Fibroblast of skin of right quadriceps (primary cell): ENCODE measurements around the gene KIF5A.
"Not testable (repeated sequence)": the region's sequence is repeated elsewhere in the genome, so short reads cannot be mapped to it uniquely, and the experiment has no call there.

Experiments
- DNase-seq: peaks from one replicate; pipeline ENCODE4 v3.0.0-alpha.2; 2013

Gene KIF5A

DNA sequence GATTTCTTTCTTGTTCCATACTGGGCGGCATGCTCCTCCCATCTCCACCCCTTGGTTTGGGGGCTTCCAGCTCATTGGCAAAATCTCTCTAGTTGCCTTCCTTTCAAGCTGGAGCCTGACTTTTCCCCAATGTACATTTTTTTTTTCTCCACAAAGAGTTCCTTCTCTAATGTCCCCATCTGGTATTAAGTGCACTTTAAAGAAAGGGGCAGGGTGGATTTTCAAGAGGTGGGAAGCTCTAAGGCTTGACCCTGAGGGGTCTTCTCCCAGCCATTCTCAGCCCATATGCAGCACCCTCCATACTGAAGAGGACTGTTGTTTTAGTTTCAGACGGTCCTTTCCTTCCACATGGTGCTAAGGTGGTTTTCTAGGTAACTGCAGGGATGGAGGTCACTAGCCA lies 35.3 kb downstream of the KIF5A start:
- DNase-seq, result no peak

DNA sequence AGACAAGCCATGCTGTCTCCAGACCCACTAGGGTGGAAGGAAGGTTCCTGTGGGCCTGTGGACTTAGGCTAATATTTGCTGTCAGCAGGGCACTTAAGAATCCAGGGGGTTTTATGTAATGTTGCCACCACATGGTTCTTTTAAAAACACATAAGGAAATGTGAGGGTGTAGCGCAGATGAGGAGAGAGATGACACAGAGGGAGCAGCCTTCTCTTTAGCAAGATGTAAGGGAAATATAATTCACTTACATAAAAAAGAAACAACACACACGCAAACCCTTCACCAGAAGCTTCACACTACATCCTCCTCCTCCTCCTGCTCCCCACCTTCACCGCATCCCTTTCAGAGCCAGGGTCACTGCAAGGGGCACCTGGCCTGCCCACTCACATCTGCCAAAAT lies 36.3 kb downstream of the KIF5A start:
- no peak for DNase-seq

DNA sequence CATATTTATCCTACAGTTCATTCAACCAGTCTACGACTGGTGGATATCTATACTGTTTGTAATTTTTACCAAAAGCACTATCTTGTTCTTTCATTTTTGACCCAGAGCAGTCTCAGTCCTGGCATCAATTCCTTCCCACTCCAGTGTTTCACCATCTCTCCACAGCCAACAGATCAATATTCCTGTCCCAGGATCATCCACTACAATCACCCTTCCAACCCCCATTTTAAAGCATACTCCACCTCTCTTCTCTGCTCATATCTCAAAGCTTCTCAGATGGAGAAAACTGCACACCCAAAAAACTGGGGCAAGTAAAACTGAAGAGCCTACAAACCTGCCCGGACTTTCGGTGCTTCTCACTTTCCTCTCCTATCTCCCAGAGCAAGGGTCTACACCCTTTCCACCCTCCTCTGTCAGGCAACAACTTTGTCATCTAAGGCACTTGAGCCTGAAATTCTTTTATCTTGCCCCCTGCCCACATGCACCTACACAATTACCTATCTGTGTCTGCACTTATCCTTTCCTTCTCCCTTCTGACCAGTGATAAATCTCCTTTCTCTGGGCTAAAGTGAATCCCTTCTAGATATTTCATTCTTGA lies 37.1 kb downstream of the KIF5A start:
- no peak for DNase-seq

DNA sequence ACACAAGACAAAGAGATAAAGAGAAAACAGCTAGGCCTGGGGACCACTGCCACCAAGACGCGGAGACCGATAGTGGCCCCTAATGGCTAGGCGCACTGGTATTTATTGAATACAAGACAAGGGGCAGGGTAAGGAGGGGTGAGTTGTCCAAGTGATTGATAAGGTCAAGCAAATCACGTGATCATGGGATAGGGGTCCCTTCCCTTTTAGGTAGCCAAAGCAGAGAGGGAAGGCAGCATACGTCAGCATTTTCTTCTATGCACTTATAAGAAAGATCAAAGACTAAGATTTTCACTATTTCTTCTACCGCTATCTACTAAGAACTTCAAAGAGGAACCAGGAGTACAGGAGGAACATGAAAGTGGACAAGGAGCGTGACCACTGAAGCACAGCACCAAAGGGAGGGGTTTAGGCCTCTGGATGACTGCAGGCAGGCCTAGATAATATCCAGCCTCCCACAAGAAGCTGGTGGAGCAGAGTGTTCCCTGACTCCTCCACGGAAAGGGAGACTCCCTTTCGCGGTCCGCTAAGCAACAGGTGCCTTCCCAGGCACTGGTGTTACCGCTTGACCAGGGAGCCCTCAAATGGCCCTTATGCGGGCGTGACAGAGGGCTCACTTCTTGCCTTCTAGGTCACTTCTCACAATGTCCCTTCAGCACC lies 39.2 kb downstream of the KIF5A start:
- not testable (repeated sequence) for DNase-seq

DNA sequence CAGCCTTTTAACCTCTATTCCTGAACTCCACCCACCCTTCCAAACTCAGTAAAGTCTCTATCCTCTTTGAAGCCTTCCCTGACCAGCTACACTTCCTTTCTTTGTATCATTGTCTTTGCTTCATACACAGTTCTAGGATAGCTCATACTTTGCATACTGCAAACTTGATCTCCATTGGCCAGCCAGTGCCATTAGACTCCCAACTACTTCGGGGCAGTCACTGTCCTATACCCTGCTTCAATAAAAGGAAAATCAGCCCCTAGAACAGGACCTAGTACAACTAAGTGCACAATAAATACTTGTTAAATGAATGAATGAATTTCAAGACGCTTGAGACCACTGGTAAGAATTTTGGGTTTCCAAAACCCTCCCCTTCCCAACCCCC lies 40.6 kb downstream of the KIF5A start:
- DNase-seq, result no peak

DNA sequence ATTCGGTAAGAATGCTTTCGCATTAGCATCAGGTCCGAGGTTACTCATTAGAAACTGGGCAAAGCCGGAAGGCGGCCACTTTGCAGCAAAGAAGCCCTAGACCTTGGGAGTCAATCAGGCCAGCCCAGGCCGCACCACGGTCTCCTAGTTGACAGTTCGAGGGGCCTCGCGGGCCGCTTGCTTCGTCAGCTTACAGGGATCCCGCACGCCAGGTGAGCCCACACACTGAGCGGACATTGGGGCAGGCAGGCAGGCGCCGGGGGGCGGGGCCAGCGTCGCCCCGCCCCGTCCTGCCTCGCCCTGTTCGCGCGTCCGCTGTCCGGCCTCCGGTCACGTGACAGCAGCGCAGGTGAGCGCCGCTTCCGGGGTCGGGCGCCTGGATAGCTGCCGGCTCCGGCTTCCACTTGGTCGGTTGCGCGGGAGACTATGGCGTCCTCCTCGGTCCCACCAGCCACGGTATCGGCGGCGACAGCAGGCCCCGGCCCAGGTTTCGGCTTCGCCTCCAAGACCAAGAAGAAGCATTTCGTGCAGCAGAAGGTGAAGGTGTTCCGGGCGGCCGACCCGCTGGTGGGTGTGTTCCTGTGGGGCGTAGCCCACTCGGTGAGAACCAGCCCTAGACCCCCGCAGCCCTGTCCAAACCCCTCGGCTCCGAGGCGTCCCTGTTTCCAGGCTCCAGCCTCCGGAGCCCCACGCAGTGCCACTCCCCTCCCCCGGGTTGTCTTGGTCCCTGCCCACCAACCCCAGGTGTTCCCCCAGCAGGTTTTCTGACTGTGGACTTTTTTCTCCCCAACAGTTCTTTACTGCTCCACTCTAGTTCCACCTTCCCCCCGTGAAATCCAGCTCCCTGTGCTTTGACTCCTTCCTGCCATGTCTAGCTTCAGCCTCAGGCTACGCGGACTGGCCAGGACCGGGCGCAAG lies 41.3 kb downstream of the KIF5A start, which contains the start of gene PIP4K2C:
Gene PIP4K2C, plus strand, starts transcription at position 329 of the 918 bp plus-strand sequence. Its CDS starts 98 bp downstream, at position 427.
- DNase-seq, result peak; percentile 33

DNA sequence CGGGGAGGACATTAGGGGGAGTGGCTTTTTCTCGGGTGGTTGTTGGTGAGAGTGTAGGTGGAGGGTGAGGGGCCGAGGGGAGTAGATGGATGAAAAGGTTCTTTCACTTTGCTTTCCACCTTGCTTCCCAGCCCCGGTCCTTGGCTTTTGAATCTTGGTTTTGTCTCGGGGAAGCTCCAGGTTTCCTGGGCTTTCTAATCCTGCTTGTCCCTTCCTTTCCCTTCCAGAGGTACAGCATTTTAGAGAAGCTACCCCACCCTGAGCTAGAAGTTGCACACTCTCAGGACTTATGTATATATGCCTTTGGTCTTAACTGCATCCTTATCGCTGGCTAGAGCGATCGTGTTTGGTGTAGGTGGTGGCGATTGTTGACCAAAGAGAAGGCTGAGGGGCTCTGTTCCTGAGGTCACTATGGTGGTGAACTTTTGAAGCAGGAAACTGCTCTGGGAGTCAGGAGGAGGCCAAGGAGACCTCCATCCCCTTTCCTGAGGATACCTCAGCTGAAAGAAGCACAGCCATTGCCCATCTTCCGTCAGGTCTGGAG lies 42.0 kb downstream of the KIF5A start:
- no peak for DNase-seq

DNA sequence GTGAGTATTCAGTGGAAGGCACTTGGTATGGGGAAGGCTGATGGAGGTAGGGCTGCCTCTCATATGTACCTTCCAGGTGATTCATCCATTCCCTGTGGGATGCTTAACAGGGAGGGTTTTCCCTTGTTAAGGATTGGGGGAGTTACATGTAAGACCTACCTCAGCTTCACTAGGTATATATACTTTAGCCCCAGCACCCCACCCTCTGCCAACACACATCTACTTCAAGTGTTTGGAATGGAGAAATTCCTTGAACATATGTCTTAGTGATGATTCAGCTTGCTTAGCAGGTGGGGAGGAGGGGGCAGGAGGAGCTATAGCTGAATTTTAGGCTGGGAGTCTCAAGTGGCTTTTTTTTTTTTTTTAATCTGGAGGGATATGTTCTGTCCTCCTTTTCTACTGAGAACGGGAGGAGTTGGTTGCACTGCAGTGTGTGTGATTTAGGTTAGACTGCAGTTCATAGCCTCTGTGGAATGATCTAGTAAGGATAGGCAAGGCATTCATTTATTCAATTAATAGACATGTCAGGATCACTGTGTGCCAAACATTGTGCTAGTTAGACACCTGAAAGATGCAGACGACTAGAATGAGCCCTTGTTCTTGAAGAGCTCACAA lies 42.8 kb downstream of the KIF5A start:
- no peak for DNase-seq

DNA sequence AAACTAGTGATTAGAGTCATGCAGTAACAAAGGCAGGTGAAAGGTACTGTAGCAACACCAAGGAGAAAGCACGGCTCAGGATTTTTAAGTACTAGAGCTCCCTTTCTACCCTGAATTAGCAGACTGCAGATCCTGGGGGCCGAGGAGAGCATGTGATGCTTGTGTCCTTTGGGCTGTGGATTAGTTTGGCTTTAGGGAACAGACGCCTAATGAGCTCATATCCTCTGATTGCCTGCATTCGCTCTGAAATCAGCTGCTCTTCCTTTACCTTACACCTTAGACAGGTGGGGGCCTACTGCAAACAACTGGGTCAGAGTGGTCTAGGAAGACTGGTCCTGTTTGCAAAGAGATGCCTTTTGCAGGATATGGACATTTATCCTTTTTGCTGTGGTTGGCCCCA lies 43.3 kb downstream of the KIF5A start:
- no peak for DNase-seq

DNA sequence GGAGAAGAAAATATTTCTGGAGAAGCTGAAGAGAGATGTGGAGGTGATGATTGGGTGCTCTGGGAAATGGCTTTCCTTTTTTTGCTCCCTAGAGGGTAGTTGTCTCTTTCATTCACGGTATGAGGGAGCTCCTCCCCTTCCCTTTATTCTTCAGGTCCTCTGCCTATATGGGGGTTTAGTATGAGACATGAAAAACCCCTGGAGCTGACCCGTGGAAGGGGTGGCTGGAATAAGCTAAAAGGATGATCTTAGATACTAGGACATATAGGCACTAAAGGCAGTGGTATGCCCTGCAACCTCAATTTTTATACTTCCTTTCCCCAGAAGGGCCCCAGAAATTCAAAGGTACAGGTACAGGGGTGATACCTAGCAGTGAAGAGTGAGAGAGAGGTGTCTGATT lies 50.6 kb downstream of the KIF5A start:
- no peak for DNase-seq

DNA sequence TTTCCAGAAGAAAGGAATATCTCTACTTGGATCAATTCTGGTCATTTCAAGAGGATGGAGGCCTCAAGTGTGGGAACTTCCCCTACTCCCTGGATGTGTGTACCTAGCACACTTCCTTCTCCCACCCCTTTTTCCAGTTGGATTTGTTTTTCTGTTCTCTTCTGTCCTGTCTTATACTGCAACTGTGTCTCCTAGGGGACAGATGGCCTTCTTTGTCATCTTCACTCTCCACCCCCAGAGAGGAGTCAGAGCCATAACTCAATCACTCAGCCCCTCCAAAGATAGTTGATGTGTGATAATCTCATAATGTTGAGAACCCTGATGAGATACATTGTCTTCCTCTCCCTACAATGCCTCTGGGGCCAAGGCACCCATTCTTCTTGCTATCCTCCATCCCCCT lies 52.7 kb downstream of the KIF5A start:
- no peak for DNase-seq

DNA sequence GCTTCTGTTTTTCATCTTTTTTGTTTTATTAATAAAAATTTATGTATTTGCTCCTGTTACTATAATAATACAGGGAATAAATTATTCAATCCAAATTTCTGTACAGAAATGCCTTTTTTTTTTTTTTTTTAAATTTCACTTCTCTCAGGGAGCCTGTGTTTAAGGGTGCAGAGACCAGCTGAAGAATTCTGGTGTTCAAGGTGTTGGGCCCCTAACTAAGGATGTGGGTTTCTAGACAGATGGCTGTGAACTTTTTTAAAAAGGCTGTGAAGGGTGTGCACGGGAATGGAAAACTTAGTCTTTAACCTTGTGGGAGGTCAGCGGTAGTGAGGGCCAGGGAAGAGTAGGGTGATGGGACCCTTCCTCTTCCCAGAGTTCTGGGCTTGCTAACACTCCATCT lies 53.5 kb downstream of the KIF5A start:
- DNase-seq, result no peak

DNA sequence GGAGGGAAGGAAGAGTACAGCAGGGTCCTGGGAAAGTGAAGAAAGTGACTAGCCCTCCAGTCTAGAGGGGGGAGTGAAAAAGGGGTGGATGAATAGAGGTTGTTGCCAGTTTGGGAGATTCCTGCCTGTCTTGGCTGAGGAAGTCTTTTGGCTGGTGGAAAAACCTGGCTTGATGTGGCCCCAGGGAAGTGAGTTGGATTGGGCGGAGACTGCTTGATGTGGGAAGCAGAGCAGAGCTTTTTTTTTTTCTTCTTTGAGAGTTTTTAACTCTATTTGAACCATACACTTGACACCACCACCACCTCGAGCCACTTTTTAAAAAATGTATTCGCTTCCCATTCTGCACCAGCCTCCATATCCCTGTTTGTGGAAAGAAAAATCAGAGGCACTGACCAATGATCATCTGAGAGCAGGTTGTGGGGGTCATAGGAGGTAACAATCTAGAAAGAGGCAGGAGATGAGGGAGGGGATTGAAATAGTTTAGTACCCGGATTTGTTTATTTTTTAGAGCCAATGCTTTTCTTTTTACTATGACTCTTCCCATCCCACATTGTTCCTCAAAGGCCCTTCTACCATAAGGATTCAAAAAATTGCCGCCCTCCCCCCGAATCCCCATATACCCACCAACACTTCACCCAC lies 54.1 kb downstream of the KIF5A start:
- peak; percentile 37 for DNase-seq

DNA sequence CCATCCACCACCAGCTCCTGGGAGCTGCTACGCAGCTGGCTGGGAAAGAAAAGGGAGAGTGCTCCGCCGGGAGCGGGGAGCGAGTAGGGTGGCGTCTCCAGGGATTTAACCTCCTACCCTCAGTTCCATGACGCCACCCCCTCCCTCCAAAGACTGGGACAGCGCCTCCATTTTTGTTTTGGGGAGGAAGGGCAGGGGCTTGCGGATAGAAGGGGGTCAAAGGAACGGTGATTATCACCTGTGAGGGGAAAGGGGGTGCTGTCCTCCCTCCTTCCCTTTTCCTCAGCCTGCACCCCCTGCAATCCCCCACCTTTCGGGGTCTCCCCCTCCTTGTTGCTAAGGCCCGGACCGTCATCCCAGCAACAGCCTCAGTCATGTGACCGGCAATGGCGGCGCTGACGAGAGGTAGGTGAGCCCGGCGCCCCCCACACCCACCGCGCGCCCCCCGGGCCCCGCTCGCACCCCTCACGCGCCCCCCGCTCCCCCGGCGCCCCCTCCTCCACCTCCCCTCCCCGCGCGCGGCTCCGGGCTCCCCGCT lies 54.7 kb downstream of the KIF5A start, which contains the start of gene DTX3:
Gene DTX3, plus strand, starts transcription at position 371 of the 538 bp plus-strand sequence. CDS start 1,694 bp downstream, outside the sequence.
- DNase-seq, result peak; percentile 36

DNA sequence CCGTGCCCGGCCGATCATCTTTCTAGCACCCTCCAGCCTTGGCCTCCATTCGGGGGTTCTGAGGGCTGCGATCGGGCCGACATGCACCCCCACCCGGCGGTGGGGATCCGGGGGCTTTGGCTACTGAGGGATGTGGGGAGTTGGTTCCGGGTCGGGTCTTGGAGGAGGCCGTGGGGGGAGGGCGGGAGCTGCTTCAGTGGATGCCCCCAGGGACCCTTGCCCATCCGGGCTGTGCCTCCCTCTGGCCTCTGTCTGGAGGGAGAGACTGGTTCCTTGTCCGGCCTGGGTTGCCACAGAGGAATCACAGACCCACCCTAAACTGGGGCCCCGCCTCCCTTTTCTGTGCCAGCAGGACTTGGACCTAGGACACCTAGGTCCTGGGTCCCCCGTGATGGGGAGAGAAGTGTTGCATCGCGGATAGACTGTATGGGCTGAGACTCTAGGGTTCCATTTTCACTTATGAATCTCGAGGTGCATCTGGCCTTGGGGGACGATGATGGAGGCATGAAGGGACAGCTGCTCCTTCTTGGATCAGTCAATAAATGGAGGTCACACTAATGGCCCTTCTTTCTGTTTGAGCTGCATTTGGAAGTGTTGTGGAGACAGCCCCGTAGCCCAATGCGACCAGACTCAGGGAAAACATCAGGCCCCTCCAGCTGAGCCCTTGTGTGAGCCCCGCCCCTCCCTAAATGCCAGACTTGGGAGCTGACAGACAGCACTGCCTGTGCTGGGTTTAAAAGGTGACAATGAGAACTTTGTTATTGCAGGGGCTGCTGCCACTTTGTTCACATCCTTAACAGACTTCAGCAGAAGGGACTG lies 55.4 kb downstream of the KIF5A start:
- no peak for DNase-seq

DNA sequence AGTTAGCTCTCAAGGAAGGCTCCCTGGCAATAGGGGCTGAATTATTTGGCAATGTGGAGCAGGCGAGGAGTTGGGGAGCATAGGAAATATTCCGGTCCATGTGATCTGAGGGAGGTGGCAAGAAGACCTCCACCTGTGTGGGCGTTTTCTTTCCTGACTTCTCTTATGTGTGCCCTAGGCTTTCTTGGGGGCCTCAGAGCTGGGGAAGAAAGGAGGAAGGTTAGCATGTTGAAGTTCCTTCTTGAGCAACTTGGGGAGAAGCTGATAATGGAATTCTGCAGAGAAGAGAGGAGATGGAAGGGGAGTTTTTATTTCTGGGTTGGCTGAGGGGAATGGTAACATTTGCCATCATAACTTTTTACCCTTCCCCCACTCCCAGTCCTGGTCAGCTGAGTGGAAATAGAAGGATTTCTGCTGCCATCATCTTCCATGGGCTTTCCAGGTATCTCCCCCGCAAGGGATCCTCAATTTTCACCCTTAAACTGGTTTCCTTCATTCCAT lies 56.0 kb downstream of the KIF5A start:
- DNase-seq, result no peak

DNA sequence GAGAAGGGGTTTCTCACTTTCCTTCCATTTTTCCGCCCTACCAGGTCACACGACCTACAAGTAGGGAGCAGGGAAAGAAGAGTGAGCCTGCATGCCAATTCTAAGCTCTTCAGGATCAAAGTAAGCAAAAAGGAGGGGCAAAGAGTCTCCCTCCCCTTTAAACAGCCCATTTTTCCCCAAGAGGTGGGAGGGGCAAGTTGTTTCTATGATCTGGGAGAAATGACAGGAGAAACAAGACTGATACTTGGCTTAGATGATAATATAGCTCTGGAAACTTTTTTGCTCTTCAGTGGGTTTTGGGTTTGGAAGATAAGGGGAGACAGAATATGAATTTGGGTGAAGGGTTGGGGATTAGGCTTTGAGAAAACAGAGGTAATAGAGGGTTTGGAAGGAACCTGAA lies 56.6 kb downstream of the KIF5A start:
- no peak for DNase-seq

DNA sequence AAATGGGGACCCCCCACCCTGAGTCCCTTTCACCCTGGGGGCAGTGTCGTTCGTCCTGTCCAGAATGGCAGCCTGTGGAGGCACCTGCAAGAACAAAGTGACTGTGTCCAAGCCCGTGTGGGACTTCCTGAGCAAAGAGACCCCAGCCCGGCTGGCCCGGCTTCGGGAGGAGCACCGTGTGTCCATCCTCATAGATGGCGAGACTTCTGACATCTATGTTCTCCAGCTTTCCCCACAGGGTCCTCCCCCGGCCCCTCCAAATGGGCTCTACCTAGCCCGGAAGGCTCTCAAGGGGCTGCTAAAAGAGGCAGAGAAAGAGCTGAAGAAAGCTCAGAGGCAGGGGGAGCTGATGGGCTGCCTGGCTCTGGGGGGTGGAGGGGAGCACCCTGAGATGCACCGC lies 57.0 kb downstream of the KIF5A start:
- DNase-seq, result no peak

DNA sequence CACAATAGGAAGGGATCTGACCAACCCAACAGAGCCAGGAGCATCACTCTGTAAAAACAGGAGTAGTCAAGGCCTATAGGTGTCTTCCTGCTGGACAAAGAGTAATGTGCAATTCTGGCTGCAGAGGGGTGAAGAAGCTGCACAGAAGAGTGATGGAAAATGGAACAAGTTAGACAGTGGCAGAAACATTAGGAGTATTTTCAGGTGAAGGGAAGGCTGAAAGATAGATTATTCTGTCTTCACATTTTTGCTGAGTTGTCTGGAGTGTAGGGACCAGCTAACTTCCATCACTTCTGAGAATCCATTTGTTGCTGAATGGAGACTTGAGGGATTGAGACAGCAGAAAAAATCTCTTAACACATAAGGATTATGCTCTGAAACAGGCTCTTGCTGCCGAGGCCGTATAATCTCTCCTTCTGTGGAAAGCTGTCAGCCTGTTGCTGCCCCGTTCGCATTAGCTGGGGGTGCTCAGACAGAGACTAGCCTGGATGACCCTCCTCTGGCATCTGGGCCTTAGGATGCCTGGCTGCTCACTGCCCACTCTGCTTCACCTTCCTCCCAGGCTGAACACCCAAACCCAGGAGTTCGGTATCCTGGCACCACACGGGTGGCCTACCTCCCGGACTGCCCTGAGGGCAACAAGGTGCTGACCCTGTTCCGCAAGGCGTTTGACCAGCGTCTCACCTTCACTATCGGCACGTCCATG lies 58.3 kb downstream of the KIF5A start:
- no peak for DNase-seq

DNA sequence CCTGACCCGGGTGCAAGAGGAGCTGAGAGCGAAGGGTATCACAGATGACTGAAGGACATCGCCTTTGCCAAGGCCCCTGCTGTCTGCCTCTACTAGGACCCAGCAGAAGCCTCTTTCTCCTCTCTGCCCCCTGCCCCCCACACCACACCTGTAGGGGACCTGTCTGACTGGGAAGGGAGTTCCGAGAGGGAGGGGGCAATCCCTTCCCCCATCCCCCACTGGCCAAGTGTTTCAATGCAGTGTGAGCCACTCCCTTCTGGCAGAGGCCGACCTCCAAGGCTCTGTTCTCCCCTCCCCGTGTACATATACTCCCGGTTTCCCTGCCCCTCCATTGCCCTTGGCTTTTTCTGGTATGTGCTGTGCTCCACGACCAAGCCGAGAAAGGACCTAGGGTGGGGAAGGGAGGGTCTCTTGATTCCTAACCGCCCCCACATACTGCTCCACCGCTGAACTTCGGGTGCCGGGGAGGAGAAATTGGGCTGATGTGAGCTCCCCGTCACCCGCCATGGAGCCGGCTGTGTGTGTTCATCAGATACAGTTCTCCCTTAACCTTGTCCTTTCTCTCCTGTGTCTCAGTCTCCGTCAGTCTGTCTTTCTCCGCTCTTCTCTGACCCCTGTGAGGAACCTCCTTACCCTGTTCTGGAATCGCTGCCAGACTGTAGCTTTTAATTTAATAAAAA lies 59.4 kb downstream of the KIF5A start:
- DNase-seq, result no peak
